ENCODE measurements around the gene CYP2B6.
"Not testable (repeated sequence)": the region's sequence is repeated elsewhere in the genome, so short reads cannot be mapped to it uniquely, and the experiment has no call there.

Gene CYP2B6

GRCh38 chr19:40981591-40981990 is 9.5 kb upstream of the CYP2B6 start:
- DNase-seq, result no peak

- DNase-seq, result no peak
Observed at GRCh38 chr19:40982594-40983101, 8.4 kb upstream of the CYP2B6 start.

GRCh38 chr19:40989453-40989852 is 1.6 kb upstream of the CYP2B6 start:
- no peak for DNase-seq

- DNase-seq, result no peak
Observed at GRCh38 chr19:40995355-40995754, 4.3 kb downstream of the CYP2B6 start.

- DNase-seq, result not testable (repeated sequence)
Observed at GRCh38 chr19:40999018-40999417, 7.9 kb downstream of the CYP2B6 start.

GRCh38 chr19:41000310-41000737 is 9.2 kb downstream of the CYP2B6 start:
- DNase-seq, result no peak

- no peak for DNase-seq
Observed at GRCh38 chr19:41001243-41001971, 10.3 kb downstream of the CYP2B6 start.

- not testable (repeated sequence) for DNase-seq
Observed at GRCh38 chr19:41003656-41004055, 12.6 kb downstream of the CYP2B6 start.

GRCh38 chr19:41009700-41010235 is 18.7 kb downstream of the CYP2B6 start:
- no peak for DNase-seq

- no peak for DNase-seq
Observed at GRCh38 chr19:41013359-41013758, 22.3 kb downstream of the CYP2B6 start.

GRCh38 chr19:41014643-41015042 is 23.6 kb downstream of the CYP2B6 start:
- DNase-seq, result no peak

GRCh38 chr19:41016488-41017071 is 25.5 kb downstream of the CYP2B6 start:
- no peak for DNase-seq

- no peak for DNase-seq
Observed at GRCh38 chr19:41018736-41019290, 27.7 kb downstream of the CYP2B6 start.

- no peak for DNase-seq
Observed at GRCh38 chr19:41019346-41019745, 28.3 kb downstream of the CYP2B6 start.

GRCh38 chr19:41023193-41023592 is 32.1 kb downstream of the CYP2B6 start:
- no peak for DNase-seq

- no peak for DNase-seq
Observed at GRCh38 chr19:41025411-41025810, 34.3 kb downstream of the CYP2B6 start.

GRCh38 chr19:41025871-41026270 is 34.8 kb downstream of the CYP2B6 start:
- no peak for DNase-seq

- DNase-seq, result no peak
Observed at GRCh38 chr19:41027273-41027967, 36.3 kb downstream of the CYP2B6 start.

- no peak for DNase-seq
Observed at GRCh38 chr19:41029524-41030432, 38.7 kb downstream of the CYP2B6 start.

- no peak for DNase-seq
Observed at GRCh38 chr19:41030651-41031050, 39.6 kb downstream of the CYP2B6 start.

- DNase-seq, result no peak
Observed at GRCh38 chr19:41031916-41032315, 40.8 kb downstream of the CYP2B6 start.

GRCh38 chr19:41033324-41033723 is 42.2 kb downstream of the CYP2B6 start:
- not testable (repeated sequence) for DNase-seq
